NOMO-1 treated with DMSO at 0.1 percent for 48 hours (cell line): ENCODE results near the gene CELF4.

ENCODE experiments used
- DNase-seq: peaks from one replicate; lab custom pipeline; 2025; ENCODE audit not compliant: unreplicated experiment; lab: John Stamatoyannopoulos, UW

The CELF4 gene

DNA sequence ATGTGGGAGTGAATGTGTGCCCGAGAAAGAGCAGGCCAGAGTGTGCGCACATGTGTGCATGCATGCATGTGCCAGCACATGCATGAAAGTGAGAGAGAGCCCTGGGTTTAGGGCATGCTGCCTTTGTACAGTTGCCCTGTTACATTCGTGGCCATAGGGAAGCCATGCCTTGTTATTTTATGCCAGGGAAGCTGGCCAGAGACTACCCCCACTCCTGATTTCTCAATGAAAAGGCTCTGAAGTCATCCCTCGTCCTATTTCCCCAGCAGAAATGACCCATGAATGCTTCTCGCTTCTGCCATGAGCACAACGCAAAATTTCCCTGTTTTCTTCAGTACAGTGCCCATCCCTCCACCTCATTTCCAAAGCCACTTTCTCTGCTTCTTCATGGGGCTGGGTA is 143.0 kb downstream of the CELF4 start:
- no peak for DNase-seq

- no peak for DNase-seq
Measured at GRCh38 chr18:37422116-37422515, 143.5 kb downstream of the CELF4 start.

DNA sequence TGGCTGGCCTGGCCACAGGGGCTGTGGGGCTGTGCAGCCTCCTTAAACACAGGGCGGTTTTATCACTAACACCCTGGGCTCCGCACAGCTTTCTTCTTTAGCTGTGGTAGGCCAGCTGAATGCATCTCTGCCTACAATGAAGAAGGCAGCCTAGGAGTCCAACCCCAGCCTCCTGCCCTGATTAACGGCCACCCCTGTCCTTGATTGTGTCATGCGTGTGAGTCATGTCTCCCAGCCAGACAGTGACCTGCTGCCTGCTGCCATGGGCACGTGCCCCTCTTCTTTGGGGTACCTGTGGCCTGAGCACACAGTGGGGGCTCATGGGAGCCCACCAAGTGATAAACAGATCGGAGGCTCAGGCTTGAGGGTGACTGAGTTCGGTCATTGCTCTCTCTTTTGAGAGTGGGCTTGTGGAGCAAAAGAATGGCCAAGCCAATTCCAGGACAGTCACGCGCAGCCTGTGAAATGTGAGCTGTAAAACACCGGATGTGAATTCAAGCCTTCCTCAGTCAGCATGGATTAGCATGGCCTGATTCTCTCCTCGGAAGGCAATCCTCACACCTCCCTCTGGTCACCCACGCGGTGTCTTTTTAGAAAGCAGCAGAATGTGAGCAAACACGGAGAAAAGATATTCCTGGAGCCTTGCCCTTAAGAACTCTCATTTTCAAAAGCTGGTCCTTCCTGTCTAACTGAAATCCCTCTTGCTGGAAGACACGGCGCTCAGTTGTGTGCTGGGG is 144.1 kb downstream of the CELF4 start:
- DNase-seq, result no peak

DNA sequence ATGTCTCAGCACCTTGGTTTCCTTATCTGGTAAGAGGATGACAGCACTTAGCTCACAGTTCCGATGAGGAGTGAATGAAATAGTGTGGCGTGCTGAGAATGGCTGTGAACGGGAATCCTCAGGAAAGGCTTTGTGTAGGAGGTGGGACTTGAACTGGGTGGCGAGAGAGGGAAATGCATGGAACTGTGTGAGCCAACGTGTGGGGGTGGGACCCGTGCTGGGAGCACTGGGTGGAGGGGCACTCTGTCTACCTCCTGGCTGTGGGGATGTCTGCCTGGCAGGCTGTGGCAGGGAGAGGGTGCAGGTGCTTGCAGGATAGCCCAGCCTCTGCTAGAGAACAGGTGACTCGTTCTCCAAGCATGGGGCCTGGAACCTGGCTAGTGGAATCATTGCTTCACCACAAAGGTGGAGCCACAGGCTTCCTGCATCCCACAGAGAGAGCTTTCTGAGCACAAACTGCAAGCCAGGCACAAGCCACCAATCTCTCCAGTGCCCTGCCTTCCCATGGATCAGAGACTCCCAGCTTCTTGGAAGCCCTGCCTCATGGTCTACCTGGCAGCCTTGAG is 145.2 kb downstream of the CELF4 start:
- DNase-seq, result no peak

DNA sequence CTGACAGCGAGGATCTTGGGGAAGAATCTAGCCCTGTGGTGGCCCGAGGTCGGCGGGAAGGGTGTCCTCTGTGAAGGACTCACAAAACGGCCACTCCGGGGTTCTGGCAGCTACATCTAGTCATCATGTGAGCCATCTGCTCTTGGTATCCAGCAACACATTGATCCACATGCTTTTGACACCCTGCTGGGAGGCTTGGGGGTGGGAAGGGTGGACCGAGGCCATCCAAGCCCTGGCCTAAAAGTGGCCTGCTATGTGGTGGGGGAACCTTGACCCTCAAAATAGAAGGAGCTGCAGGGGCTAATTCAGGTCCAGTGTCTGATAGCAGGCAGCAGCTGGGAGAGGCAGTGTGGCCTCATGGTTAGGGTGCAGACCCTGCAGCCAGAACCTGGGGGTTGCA is 145.7 kb downstream of the CELF4 start:
- DNase-seq, result no peak

- no peak for DNase-seq
Measured at GRCh38 chr18:37419315-37419714, 146.3 kb downstream of the CELF4 start.

DNA sequence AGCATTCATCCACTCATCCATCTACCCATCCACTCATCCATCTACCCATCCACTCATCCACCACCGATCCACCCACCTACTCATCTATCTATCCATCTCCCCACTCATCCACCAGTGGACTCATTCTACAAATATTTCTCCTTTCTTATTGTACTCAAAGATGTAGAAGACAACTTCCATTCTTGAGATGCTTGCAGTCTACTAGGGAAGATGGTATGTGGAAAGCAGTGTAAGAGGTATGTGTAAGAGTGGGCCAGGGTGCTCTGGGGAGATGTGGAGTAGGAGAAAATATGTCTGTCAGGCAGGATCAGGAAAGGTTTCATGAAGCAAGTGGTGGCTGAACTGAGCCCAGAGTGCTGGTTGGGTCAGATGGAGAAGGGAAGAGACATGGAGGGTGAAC is 150.8 kb downstream of the CELF4 start:
- no peak for DNase-seq

GRCh38 chr18:37412829-37413228 is 152.8 kb downstream of the CELF4 start:
- DNase-seq, result no peak

DNA sequence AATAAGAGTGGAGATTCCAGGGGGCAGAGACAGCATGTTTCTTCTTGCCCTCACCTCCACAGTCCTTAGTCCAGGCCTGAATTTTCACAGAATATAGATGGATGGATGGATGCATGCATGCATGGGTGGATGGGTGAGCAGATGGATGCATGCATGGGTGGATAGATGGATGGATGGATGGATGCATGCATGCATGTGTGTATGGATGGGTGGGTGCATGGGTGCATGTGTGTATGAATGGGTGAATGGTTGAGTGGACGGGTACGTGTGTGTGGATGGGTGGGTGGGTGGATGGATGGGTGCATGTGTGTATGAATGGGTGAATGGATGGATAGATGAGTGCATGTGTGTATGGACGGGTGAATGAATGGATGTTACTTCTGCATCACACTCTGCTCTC is 153.3 kb downstream of the CELF4 start:
- DNase-seq, result no peak

- no peak for DNase-seq
Measured at GRCh38 chr18:37409878-37410277, 155.7 kb downstream of the CELF4 start.

GRCh38 chr18:37408676-37409265 is 156.8 kb downstream of the CELF4 start:
- DNase-seq, result no peak

DNA sequence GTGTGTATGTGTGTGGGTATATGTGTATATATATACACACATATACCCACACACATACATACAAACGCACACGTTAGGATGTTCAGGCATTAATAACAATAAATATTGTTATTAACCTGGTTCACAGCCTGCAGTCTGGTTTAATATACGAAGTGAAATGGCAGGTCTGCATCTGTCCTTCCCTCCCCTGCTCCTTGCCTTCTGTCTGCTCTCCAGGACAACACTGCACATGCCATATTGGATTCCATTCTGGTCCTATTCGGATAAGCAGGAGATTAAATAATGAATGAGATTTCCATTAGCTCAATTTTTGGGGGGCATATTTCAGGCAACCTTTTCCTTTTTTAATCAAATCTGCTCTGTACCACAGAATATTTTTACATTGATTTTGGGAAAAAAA is 158.0 kb downstream of the CELF4 start:
- DNase-seq, result no peak

GRCh38 chr18:37405772-37406171 is 159.8 kb downstream of the CELF4 start:
- no peak for DNase-seq

- DNase-seq, result no peak
Measured at GRCh38 chr18:37405229-37405628, 160.4 kb downstream of the CELF4 start.

- no peak for DNase-seq
Measured at GRCh38 chr18:37403788-37404187, 161.8 kb downstream of the CELF4 start.

DNA sequence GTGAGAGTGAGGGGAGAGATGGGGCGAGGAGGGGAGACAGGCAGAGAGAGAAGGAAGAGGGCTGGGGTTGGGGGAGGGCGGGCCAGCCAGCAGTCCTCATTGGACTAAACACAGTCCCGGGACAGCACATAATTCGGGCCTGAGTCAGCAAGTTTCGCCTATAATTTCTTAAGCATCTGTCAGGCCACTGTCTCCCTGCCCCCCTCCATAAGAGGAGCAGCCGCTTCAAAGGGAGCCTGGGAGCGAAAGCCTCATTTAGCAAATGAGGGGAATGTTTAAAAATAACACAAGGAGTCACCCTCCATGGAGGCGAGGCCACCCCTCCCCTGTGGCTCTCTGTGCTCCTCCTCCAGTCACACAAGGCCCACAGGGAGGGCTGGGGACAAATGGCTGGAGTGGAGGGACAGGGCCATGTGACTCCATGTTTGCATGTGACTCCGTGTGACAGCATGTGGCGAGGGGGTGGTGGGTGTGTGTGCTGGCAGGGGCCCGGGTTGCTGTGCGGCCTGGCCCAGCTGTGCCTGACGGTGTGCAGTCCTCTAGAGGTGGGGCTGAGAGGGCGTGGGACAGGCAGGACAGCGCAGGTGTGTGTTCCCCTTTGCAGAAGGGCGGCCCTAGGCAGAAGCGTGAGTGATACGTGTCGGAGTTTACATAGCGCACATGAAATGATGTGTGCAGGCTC is 162.4 kb downstream of the CELF4 start:
- DNase-seq, result no peak

DNA sequence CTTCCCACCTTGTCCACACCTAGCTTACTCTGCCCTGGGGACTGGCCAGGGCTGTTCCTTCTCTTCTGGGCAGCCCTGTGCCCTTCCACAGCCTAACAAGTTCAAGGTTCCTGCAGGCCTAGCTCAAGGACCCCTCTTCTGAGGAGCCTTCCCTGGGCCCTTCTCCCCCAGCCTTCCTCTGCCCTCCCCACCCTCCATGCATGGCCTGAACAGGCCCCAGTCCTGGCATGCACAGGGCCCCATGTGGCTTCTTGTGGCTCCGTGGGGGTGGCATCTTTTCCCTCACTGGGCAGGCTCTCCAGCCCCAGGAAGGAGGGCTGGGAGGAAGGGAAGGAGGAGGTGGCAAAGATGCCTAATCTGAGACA is 162.9 kb downstream of the CELF4 start:
- no peak for DNase-seq

DNA sequence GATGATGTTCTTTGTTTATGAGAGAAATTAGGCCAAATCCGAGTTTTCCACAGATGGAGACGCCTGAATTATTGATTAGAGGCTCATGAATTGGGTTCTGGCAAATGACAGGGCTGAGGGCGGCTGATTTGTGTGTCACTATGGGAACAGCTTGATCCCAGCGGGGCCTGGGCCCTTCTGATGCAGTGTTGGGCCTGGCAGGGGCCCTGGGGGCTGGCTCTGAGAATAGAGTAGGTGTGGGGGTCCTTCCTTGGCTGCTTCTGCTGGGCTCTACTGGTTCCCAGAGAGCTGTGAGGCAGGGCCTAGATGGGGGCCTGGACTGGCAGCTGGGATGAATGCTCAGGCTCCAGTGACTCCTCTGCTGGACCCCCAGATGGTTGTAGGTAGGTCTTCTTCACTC is 164.8 kb downstream of the CELF4 start:
- no peak for DNase-seq

DNA sequence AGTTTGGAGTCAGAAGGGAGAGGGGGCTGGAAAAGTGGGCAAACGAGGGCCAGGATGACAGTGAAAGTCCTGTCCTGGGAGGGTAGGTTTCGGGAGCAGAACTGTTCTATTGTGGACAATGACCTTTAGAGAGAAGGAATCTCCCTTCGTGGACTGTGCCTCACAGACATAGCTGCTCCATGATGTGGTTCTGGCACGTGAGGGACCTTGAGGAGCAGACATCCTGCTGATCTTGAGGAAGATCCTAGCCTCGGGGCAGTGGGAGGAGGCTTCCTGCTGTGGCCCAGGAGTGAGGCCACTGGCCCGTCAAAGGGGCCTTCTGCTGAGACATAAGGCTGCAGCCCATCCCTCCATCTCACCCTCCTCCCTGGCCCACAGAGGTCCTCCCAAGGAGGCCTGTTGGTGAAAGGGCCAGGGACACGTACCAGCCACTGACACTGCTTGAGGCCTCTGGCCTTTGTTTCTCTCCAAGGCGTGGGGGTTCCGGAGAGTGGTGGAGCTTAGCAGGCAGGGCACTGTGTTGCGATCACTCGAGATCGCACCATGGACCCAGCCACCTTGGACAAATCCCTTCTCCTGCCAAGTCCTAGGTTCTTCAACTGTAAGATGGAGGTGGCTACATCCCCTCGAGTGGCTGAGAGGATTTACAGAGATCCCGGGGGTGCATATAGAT is 167.2 kb downstream of the CELF4 start:
- no peak for DNase-seq

- DNase-seq, result no peak
Measured at GRCh38 chr18:37397814-37398213, 167.8 kb downstream of the CELF4 start.

- DNase-seq, result no peak
Measured at GRCh38 chr18:37396971-37397720, 168.5 kb downstream of the CELF4 start.
